OCI-LY7 (cell line): ENCODE results near the gene GALNT9. TPM values are rescaled to one million over a fixed set of nuclear protein-coding genes. Genes with fewer than 3 reads are reported as not detected.

Experiments used
- BruUV-seq: library from RNA; stranded (reverse); fragments of 400-500 nt; replicated peaks from 2 replicates; lab custom pipeline; 2021; lab: Mats Ljungman, UMichigan
- CTCF ChIA-PET: fragments of 300-600 bp; sonication (Branson Sonifier 250); formaldehyde crosslinking; loops from one replicate; lab custom pipeline; 2022; ENCODE audit warnings: antibody characterized with exemption; ENCODE audit not compliant: unreplicated experiment; lab: Charles Lee
- POLR2A ChIA-PET: fragments of 300-600 bp; sonication (Branson Sonifier 250); formaldehyde crosslinking; loops from one replicate; lab custom pipeline; 2022; ENCODE audit warnings: antibody characterized with exemption; lab: Charles Lee
- DNase-seq: peaks from one replicate; pipeline ENCODE4 v3.0.0-alpha.2; 2015; ENCODE audit warnings: low spot score
- H2AFZ ChIP-seq: fragments of 200-600 bp; sonication (generic), shearing (Covaris generic); 2 replicates; pipeline ENCODE4 v1.6.1; 2014; ENCODE audit warnings: mild to moderate bottlenecking, antibody characterized with exemption, low read length, moderate library complexity
- H3K27ac ChIP-seq: fragments of 200-600 bp; sonication (generic); 2 replicates; pipeline ENCODE4 v1.5.1; 2014; ENCODE audit warnings: mixed run types, low read depth, mild to moderate bottlenecking, moderate library complexity, low read length, inconsistent platforms; ENCODE audit not compliant: poor library complexity, severe bottlenecking
- H3K36me3 ChIP-seq: fragments of 200-600 bp; sonication (generic); 2 replicates; pipeline ENCODE4 v1.6.1; 2014; ENCODE audit warnings: mild to moderate bottlenecking, antibody characterized with exemption, low read length, moderate library complexity, mixed read lengths; ENCODE audit not compliant: insufficient read depth
- H3K4me1 ChIP-seq: fragments of 200-600 bp; sonication (generic); 2 replicates; pipeline ENCODE4 v1.5.1; 2014; ENCODE audit warnings: mild to moderate bottlenecking, low read length; ENCODE audit not compliant: insufficient read depth, poor library complexity, severe bottlenecking
- H3K4me2 ChIP-seq: fragments of 200-600 bp; sonication (generic); 2 replicates; pipeline ENCODE4 v1.6.1; 2014; ENCODE audit warnings: mild to moderate bottlenecking, low read length
- H3K4me3 ChIP-seq: fragments of 200-600 bp; sonication (generic); 2 replicates; pipeline ENCODE4 v1.5.1; 2014; ENCODE audit warnings: mild to moderate bottlenecking, low read depth, low read length; ENCODE audit not compliant: poor library complexity, severe bottlenecking
- H3K79me2 ChIP-seq: fragments of 200-600 bp; sonication (generic); 2 replicates; pipeline ENCODE4 v1.6.1; 2016; ENCODE audit warnings: low read depth, mild to moderate bottlenecking, low read length, moderate library complexity, mixed read lengths; ENCODE audit not compliant: insufficient read depth
- H3K9me2 ChIP-seq: fragments of 200-600 bp; sonication (generic); 2 replicates; pipeline ENCODE4 v1.6.1; 2016; ENCODE audit warnings: mild to moderate bottlenecking, low read length, mixed read lengths; ENCODE audit not compliant: insufficient read depth
- H3K9me3 ChIP-seq: fragments of 200-600 bp; sonication (generic); 2 replicates; pipeline ENCODE4 v1.6.1; 2014; ENCODE audit warnings: mild to moderate bottlenecking, mixed run types, low read length, mixed read lengths
- H4K20me1 ChIP-seq: fragments of 200-600 bp; sonication (generic); 2 replicates; pipeline ENCODE4 v1.6.1; 2014; ENCODE audit warnings: mild to moderate bottlenecking, antibody characterized with exemption, low read length, moderate library complexity, mixed read lengths; ENCODE audit not compliant: insufficient read depth
- CTCF ChIP-seq: fragments of 200-600 bp; sonication (generic); conservative IDR thresholded peaks from 2 replicates; pipeline ENCODE4 v1.5.1; 2014; ENCODE audit warnings: mild to moderate bottlenecking, antibody characterized with exemption, low read length, moderate library complexity, mixed read lengths
- EZH2phosphoT487 ChIP-seq: fragments of 200-600 bp; sonication (generic); IDR thresholded peaks from 2 replicates; pipeline ENCODE4 v1.6.1; 2018; ENCODE audit warnings: low read depth, borderline replicate concordance, mild to moderate bottlenecking, mixed run types, antibody characterized with exemption, low read length, moderate library complexity, mixed read lengths
- intact Hi-C: fragments of 100-400 bp; cut with micrococcal nuclease; formaldehyde crosslinking; loops from one replicate; pipeline ENCODE4 v1.10.0; 2022; ENCODE audit not compliant: unreplicated experiment
- total RNA-seq, 2 experiments: library from RNA; depleted of rRNA in 1 of 2; stranded (reverse); fragments of >200 nt in 1 of 2; shearing (Covaris generic) in 1 of 2; gene quantifications; 2 replicates each; pipeline ENCODE4 v1.2.3, GENCODE V29; 2014 to 2022

The GALNT9 gene
- total RNA-seq, 2 experiments from 2014 or later = 0.28 TPM; not detected in 1

- H3K36me3 ChIP-seq = no peaks in the 10 kb centered on the region
- no peak for TF ChIP-seq CTCF
- no peak for TF ChIP-seq EZH2phosphoT487
- H4K20me1 ChIP-seq = no peaks in the 10 kb centered on the region
- no peak overlapping the region for H3K4me2 ChIP-seq
- no peak overlapping the region for H3K27ac ChIP-seq
- no peaks in the 10 kb centered on the region for H3K4me1 ChIP-seq
- H3K79me2 ChIP-seq = no peaks in the 10 kb centered on the region
- no peak overlapping the region for H3K4me3 ChIP-seq
- ChIA-PET CTCF (no interaction called here), POLR2A (no interaction called here)
- no TSS peak for BruUV-seq
- intact Hi-C loops = no loop called here
- no peaks in the 10 kb centered on the region for H3K9me3 ChIP-seq
- DNase-seq = no peak
- H2AFZ ChIP-seq = no peak overlapping the region
- no peaks in the 10 kb centered on the region for H3K9me2 ChIP-seq
These were observed 37.0 kb upstream of the GALNT9 start for GRCh38 chr12:132366341-132366861.

- intact Hi-C loops = no loop called here
- Histone ChIP-seq H3K4me3 (no peak overlapping the region), H3K79me2 (no peaks in the 10 kb centered on the region), H3K9me3 (no peaks in the 10 kb centered on the region), H3K36me3 (no peaks in the 10 kb centered on the region), H3K4me2 (no peak overlapping the region), H3K9me2 (no peaks in the 10 kb centered on the region), H4K20me1 (no peaks in the 10 kb centered on the region), H3K27ac (no peak overlapping the region), H3K4me1 (no peaks in the 10 kb centered on the region), H2AFZ (no peak overlapping the region)
- ChIA-PET CTCF (no interaction called here), POLR2A (no interaction called here)
- TF ChIP-seq CTCF (no peak), EZH2phosphoT487 (no peak)
- DNase-seq = no peak
- no TSS peak for BruUV-seq
These were observed 35.8 kb upstream of the GALNT9 start for GRCh38 chr12:132365226-132365625.

- Histone ChIP-seq H3K9me3 (no peaks in the 10 kb centered on the region), H3K4me3 (no peak overlapping the region), H3K79me2 (no peaks in the 10 kb centered on the region), H3K4me1 (no peaks in the 10 kb centered on the region), H3K36me3 (no peaks in the 10 kb centered on the region), H4K20me1 (no peaks in the 10 kb centered on the region), H3K27ac (no peak overlapping the region), H3K4me2 (no peak overlapping the region), H3K9me2 (no peaks in the 10 kb centered on the region), H2AFZ (no peak overlapping the region)
- no TSS peak for BruUV-seq
- CTCF ChIA-PET = no interaction called here
- intact Hi-C loops = no loop called here
- TF ChIP-seq EZH2phosphoT487 (no peak), CTCF (no peak)
- POLR2A ChIA-PET = no interaction called here
- DNase-seq = no peak
These were observed 35.0 kb upstream of the GALNT9 start for GRCh38 chr12:132364348-132364902.
